Heart left ventricle (tissue), 13 donors: Measurements from ENCODE around the gene PERM1.

ENCODE experiments used
- POLR2A ChIP-seq, 2 donors: fragments of 450-650 bp; IDR thresholded peaks; one replicate each; pipeline ENCODE4 v1.6.1; 2017; ENCODE audit warnings: antibody characterized with exemption in 2 of 2, mild to moderate bottlenecking in 2 of 2, moderate library complexity in 2 of 2
- TF ChIP-seq, protein P1 (sequence below), 12 donors: fragments of 200-600 bp; sonication (generic) in 4 of 12; IDR thresholded peaks; one replicate each; pipeline versions ENCODE4 v1.5.0 to v1.8.0; 2018 to 2022; ENCODE audit warnings: antibody characterized with exemption in 12 of 12, mild to moderate bottlenecking in 5 of 12
- donor health status: ischemic (EF 13 %, LVEDD 7.1; RV severe dilation, severe dysfunction).
- donor health status: DM: no; HTN: yes; CAD: no.
- donor health status: DM: no; HTN: no; CAD: no.
- donor health status: ischemic (EF 25% LVEDD 6.9; RV normal size, moderate dysfunction).
- donor health status: ischemic (EF 25% LVEDD 5.7; RV mildly dilated, moderate dysfunction).
- donor health status: ischemic (EF 35%, LVEDD 5.7; RV mildly dilated, moderate dysfunction).
- donor health status: nonischemic (EF 11% LVEDD 7.7; RV severe dilation, severe dysfunction).
- donor health status: DM: yes; HTN: yes; CAD: no.
- donor health status: PGD.
- donor health status: ischemic (EF 29% LVEDD 5.4; RV normal size, mild dysfunction).
- donor health status: nonischemic (EF 23%, LVEDD 6.1; RV moderate dilation, normal function).

GRCh38 chr1:953524-954320 is 28.2 kb downstream of the PERM1 start:
- TF ChIP-seq, protein P1, sequence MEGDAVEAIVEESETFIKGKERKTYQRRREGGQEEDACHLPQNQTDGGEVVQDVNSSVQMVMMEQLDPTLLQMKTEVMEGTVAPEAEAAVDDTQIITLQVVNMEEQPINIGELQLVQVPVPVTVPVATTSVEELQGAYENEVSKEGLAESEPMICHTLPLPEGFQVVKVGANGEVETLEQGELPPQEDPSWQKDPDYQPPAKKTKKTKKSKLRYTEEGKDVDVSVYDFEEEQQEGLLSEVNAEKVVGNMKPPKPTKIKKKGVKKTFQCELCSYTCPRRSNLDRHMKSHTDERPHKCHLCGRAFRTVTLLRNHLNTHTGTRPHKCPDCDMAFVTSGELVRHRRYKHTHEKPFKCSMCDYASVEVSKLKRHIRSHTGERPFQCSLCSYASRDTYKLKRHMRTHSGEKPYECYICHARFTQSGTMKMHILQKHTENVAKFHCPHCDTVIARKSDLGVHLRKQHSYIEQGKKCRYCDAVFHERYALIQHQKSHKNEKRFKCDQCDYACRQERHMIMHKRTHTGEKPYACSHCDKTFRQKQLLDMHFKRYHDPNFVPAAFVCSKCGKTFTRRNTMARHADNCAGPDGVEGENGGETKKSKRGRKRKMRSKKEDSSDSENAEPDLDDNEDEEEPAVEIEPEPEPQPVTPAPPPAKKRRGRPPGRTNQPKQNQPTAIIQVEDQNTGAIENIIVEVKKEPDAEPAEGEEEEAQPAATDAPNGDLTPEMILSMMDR (IDR thresholded peaks at IDR 0.05): no peak
- no peak for TF ChIP-seq POLR2A (IDR thresholded peaks at IDR 0.05)
